ENCODE measurements around the gene CEBPA.

DNA sequence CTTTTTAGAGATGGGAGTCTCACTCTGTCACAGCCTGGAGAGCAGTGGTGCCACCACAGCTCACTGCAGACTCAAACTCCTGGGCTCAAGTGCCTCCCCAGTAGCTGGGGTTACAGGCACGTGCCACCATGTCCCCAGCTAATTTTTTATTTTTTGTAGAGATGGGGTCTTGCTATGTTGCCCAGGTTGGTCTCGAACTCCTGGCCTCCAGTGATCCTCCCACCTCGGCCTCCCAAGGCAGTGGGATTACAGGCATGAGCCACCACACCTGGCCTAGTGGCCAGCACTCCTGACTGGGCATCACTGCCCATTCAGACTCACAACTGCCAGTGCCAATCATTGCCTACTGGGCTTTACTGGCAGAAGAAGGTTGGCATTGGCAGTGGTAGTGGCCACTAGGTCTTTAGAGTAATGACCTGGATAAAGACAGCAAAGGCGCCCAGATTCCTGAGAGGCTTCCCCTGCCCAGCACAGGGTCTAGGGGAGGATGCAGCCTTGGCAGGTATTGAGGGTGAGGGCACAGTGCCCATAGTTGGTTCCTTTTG lies 49.8 kb downstream of the CEBPA start:
- TF ChIP-seq, protein P1, sequence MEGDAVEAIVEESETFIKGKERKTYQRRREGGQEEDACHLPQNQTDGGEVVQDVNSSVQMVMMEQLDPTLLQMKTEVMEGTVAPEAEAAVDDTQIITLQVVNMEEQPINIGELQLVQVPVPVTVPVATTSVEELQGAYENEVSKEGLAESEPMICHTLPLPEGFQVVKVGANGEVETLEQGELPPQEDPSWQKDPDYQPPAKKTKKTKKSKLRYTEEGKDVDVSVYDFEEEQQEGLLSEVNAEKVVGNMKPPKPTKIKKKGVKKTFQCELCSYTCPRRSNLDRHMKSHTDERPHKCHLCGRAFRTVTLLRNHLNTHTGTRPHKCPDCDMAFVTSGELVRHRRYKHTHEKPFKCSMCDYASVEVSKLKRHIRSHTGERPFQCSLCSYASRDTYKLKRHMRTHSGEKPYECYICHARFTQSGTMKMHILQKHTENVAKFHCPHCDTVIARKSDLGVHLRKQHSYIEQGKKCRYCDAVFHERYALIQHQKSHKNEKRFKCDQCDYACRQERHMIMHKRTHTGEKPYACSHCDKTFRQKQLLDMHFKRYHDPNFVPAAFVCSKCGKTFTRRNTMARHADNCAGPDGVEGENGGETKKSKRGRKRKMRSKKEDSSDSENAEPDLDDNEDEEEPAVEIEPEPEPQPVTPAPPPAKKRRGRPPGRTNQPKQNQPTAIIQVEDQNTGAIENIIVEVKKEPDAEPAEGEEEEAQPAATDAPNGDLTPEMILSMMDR (IDR thresholded peaks at IDR 0.05; ENCODE audit: borderline replicate concordance, extremely low read depth, low read length, poor library complexity, severe bottlenecking): no peak
- TF ChIP-seq EZH2 (IDR thresholded peaks at IDR 0.05; ENCODE audit: borderline replicate concordance, low read depth, low read length, severe bottlenecking): no peak
